ENCODE results near the gene KPNA6.
"Not testable (repeated sequence)": the region's sequence is repeated elsewhere in the genome, so short reads cannot be mapped to it uniquely, and the experiment has no call there.

The KPNA6 gene

DNA sequence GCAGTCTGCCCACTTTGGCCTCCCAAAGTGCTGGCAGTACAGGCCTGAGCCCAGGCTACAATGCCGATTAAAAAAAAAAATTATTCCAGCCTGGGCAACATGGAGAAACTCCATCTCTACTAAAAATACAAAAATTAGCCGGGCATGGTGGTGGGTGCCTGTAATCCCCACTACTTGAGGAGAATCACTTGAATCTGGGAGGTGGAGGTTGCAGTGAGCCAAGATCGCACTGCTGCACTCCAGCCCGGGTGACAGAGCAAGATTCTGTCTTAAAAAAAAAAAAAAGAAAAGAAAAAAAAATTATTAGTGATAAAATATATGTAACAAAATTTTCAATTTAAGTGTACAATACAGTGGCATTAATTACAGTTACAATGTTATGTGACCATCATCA is 35.4 kb downstream of the KPNA6 start:
- DNase-seq, result not testable (repeated sequence)

DNA sequence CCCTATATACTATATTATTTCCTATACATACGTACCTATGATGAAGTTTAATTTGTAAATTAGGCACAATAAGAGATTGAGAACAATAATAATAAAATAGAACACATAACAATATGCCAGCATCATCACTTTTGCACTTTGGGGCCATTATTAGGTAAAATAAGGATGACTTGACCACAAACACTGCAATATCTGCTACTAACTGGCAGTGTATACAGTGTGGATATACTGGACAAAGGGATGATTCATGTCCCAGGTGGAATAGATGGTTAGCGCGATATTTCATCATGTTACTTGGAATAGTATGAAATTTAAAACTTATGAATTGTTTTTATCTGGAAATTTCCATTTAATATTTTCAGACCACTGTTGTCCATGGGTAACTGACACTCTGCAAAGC is 36.2 kb downstream of the KPNA6 start:
- no peak for DNase-seq

DNA sequence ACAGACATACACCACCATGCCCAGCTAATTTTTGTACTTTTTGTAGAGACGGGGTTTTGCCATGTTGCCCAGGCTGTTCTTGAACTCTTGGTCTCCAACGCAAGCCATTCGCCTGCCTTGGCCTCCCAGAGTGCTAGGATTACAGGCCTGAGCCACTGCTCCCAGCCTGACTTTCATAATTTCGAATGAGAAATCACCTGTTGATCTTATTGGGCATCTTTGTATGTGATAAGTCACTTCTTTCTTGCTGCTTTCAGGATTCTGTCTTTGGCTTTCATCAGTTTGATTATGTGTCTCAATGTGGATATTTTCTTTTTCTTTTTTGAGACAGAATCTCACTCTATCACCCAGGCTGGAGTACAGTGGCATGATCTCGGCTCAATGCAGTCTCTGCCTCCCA is 39.9 kb downstream of the KPNA6 start:
- DNase-seq, result not testable (repeated sequence)

DNA sequence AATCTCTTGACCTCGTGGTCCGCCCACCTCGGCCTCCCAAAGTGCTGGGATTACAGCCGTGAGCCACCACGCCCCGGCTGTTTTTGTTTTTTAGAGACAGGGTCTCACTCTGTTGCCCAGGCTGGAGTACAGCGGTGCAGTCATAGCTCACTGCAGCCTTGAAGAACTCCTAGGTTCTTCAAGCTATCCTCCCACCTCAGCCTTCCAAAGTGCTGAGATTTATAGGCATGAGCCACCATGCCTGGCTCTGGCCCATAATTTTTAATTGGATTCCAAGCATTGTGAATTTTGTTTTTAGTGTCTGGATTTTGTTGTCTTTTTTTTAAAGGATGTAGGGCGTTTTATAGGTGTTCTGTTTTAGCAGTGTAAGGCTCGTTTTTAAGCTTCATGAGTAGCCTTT is 43.0 kb downstream of the KPNA6 start:
- no peak for DNase-seq

DNA sequence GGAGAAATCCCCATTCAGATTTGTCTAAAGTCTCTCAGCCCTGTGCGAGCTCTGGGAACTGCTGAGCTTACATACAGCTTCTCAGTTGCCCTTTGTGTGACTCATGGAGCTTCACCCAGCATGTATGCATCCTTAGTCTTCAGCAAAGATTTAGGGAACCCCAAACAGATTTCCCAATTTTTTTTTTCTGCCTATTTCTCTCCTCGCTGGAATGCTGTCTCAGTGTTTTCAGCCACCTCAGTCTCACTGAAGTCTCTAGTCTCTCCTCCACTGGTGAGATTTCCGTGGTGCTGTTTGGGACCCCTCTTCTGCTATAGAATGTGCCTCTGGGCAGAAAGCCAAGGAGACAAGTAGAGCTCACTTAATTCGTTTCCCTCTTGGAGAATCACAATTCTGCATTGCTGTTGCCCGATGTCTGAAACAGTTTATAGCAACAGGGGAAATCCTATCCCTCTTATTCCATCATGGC is 43.5 kb downstream of the KPNA6 start:
- no peak for DNase-seq

DNA sequence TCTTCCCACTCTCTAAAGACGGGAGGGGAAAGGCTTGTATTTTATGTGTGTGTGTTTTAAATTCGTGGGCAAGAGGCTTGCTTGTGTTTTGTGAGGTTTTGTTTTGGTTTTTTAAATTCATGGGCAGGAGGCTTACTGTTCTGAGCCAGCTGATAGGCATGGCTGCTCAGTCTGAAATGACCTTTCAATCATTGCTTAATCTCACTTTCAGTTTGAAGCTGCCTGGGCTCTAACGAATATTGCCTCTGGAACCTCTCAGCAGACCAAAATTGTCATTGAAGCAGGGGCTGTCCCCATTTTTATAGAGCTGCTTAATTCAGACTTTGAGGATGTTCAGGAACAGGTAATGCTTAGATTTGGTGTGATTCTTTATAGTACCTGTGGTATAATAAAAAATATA is 51.3 kb downstream of the KPNA6 start:
- DNase-seq, result no peak

DNA sequence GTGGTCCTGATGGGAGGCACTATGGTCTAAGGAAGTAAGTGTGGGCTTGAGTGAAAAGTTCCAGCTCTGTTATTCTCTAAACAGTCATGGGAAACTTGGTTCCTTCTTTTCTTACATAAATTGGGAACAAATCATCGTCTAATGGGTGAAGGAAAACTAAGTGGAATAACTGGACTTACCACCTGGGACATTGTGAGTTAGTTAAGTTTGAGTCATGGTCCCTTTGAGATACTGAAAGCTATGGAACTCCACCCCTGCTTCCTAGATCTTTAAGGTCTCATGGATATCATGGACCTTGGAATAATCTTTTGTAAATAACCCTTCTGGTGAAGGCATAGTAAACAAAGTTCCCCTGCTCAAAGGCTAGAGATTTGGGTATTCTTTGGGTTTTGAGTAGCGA is 55.5 kb downstream of the KPNA6 start:
- no peak for DNase-seq

DNA sequence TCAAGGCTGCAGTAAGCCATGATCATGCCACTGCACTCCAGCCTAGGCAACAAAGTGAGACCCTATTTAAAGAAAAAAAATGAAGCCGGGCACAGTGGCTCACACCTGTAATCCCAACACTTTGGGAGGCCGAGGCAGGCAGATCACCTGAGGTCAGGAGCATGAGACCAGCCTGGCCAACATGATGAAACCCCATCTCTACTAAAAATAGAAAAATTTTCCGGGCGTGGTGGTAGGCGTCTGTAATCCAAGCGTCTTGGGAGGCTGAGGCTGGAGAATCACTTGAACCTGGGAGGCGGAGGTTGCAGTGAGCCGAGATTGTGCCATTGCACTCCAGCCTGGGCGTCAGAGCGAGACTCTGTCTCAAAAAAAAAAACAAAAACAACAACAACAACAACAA is 57.8 kb downstream of the KPNA6 start:
- not testable (repeated sequence) for DNase-seq

DNA sequence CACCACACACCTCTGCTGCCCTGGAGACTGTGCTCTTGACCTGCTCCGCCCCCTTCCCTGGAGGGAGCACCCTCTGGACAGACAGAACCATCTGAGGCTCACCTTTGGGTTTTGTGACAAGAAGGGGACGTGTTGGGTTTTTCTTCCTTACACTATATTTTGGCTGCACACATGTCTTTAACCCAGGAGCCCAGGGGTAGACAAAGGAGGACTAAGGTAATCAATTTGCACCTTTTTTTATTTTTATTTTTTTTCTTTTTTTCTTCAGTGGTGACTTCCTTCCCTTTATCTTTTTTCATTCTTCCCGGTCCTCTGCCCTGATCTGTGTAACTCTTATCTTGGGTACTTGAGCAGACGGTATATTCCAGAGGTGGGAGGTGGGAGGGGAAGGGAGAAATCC is 63.1 kb downstream of the KPNA6 start:
- no peak for DNase-seq

DNA sequence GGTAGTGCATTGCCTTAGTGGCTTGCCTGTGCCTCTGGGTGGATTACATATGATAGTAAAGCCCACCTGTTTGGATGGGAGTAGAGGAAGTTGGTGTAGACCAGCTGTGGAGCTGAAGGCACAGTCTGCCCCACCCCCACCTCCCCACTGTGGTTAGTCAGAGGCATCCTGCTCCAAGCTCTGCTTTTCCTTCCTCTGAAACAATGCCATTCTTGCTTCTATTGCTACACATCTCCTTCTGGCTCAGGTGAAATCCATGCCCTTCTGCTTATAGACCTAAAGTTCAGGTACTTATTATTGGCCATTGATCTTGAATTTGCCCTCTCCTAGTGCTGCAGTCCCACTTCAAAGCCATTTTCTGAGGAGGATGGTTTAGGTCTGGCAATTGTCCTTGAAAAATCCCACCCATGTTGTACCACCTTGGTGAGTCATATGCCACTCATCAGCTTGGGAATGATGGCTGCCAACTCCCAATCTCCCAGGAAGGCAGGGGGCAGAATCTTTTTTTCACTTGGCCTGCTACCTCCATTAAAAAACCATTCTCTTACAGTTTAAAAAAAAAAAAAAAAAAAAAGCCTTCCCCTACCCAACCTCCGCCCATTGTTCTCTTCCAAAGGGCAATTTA is 64.9 kb downstream of the KPNA6 start:
- no peak for DNase-seq

DNA sequence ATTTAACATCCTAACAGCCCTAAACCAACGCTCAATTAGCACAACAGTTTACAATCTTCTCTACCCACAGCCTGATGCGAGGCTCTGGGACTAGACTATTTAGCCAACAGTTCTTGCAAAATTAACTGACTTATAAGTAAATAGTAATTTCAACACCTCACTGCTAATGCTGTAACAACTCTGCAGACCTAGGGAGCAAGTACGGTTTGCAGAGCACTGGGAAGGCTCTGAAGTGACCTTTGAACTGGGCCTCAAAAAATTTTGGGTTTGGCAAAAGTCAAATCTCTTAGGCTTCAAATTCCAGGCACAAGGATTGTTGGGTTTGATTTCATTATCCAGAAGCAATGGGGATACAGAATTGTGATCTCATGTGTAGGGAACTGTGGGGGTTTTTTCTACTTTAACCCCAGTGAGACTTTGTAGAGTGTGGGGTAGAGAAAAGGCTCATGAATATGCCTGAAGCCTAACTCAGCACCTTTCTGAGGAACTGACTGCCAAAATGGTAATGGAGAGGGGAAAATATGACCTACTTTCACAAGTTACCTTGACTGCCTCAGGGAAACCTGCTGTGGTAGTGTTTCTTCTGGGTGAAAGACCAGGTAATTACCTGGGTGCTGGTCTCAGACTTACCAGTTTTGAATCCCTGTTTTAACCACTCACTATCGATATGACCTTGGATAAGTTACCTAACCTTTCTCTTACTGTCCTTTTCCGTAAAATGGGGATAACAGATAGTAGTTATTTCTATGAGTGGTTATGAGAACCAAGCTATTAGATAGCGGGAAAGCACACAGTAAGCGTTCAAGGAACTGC is 70.7 kb downstream of the KPNA6 start:
- DNase-seq, result no peak

DNA sequence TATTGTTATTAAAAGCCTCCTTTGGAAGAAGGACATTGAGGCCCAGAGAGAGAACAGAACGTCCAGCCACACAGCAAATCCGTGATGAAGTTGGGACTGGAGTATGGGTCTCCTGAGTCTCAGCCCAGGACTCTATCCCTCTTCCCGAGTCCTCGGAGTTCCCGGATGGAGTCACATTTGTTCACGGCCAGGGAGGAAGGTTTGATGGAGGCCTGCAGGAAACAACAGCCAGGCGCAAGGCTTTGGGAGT is 71.3 kb downstream of the KPNA6 start:
- DNase-seq, result no peak

DNA sequence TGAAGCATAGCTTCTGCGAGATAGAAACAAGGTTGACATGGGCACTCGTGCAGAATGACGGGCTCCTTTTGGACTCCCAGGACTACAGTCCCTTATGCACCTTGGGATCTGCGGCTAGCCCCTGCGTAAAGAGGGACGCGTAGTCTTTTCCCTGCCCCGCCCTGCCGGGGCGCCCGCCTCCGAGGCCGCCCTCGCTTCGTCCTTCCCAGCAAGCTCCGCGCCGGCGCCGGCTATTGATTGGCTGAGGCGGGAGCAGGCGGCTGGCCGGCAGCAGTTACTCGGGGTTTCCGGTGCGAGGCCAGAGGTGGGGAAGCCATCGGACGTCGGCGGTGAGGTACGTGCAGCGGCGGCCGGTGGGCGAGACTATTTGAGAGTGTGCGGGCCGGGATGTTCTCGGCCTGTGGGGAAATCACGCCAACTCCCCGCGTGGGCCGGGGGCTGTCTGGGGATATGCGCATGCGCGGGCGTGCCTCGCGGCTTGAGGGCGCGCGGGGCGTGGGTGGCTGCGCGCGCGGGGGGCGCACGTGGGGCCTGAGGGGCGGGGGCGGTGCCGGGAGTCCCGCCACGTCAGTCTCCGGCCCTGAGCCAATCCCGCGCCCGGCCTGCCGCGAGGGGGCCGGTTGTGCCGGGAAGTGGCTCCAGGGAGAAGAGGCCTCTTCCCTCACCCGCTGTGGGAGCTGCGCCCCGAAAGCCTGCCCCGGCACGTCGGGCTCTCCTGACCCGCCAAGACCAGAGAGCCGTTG is 71.8 kb downstream of the KPNA6 start, which contains the start of gene TXLNA:
TXLNA (plus strand) TSS at position 233 of the 743 bp plus-strand sequence. CDS start 671 bp downstream, outside the sequence.
- DNase-seq, result peak; percentile 83 to 88

DNA sequence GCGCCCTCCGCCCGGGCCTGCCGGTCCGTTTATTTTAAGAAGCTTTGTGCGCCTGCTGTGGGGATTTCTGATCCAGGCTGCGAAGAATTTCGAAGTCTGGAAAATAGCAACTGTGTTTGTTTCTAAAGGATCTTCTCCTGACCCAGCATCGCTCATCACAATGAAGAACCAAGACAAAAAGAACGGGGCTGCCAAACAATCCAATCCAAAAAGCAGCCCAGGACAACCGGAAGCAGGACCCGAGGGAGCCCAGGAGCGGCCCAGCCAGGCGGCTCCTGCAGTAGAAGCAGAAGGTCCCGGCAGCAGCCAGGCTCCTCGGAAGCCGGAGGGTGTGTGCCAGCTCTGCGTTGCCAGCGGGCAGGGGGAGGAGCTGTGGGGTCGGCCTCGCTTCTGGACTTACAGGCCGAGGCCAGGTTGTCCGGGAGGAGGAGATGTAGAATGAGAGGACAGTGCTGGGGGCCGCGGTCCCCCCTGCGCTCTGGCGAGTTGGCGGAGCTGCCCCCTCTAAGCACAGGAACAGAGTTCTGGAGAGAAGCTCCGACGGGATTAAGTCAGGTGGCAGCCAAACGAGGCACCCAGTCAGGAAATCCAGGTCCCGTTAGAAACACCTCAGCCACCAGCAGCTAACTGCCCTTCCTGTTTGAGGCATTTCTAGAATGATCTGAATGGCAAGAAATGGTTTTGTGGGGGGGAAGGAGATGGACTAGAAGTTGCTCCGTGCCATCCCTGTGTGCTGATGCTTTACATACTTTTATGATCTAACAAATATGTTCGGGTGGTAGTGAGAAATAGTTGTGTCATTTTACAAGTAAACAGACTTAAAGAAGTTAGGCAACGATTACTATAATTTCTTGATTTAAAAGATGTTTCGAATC is 72.6 kb downstream of the KPNA6 start:
- DNase-seq, result peak in 1 of 2 donors; percentile 24

DNA sequence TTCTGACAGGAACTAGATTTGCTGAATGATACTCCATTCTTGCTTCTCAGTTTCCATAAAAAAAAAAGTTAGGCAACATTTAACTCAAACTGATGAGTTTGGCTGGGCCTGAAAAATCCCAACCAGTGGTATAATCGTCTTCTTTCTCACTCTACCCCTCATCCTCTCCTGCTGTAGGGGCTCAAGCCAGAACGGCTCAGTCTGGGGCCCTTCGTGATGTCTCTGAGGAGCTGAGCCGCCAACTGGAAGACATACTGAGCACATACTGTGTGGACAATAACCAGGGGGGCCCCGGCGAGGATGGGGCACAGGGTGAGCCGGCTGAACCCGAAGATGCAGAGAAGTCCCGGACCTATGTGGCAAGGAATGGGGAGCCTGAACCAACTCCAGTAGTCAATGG is 73.2 kb downstream of the KPNA6 start:
- no peak for DNase-seq

DNA sequence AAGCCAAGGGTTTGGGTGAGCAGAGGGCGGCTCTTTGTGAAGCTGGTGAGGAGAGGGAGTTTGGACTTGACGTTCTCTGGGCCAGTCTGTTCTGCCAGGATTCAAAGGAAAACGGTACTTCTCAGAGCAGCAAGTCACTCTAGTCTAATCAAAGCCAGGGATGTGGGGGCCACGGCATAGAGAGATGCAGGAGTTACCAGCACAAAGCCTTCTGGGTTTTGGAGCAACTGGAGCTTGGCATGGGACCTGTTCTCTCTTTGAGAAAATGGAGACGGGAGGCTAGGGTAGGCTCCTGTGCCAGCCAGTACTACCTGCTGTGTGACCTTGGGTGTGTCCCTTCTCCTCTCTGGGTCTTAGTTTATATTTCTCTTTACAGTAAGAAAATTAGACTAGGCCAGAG is 73.7 kb downstream of the KPNA6 start:
- DNase-seq, result no peak

DNA sequence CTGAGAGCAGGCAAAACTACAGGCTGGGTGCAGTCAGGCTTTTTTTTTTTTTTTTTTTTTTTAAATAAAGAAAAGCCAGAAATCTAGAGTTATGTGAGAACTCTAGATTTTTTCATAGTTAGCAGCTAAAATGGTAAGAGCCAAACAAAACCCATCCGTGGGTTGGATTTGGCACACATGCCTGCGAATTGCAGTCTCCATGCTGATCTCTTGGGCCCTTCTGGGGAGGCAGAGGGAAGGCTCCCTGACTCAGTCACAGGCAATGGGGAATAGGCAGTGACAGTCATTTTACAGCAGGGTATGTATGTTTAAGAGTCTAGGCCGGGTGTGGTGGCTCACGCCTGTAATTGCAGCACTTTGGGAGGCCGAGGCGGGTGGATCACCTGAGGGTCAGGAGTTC is 74.2 kb downstream of the KPNA6 start:
- DNase-seq, result no peak

DNA sequence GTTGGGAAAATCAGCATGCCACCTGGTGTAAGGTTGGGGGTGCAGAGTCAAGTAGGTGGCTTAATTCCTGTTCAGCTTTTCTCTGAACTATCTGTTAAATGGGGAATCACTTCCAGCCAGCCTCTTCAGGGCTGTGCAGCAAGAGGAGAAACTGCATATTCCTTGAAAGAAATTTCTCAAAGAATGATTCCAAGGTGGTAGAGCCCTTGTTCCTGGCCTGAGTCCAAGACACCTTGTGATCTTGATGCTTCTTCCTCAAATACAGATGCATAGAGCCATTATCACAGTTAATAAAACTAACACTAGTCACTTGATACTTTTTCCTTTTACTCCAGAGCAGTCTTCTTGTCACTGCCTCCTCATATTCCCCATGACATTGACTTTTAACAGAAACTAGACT is 76.8 kb downstream of the KPNA6 start:
- no peak for DNase-seq

DNA sequence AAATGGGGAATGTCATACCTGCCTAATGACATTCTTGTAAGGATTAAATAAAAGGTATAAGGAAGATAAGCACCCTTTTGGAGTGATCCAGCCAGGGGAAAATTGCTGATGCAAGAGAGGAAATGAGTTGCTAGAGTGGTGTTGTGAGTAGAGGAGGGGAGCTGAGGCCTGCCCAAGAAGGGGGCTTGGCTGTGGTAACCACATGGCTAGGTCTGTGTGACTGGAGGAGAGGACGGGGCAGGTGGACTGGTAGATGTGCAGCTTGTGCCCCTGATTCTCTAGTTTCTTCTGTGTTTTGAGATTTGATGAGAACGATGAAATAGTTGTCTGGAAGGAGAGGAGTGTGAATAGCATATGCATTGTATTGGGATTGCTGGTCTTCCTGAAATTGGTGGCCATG is 78.2 kb downstream of the KPNA6 start:
- no peak for DNase-seq

DNA sequence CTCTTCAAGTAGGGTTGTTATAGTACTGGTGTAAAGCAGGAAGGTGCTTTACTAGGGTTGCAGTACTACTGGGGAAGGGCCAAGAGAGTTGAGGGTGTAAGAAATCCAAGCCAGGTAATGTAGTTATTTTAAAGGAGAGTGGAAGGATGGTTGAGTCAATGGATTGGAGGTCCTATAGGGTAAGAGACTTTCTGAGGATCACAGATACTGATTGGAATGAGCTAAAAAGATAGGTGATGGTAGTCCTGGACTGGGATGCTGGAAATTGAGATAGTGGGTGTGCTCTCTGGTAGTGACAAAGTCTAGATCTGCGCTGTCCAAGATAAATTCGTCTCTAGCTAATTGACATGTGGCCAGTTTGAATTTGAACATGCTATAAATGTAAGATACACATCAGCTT is 78.6 kb downstream of the KPNA6 start:
- DNase-seq, result no peak

DNA sequence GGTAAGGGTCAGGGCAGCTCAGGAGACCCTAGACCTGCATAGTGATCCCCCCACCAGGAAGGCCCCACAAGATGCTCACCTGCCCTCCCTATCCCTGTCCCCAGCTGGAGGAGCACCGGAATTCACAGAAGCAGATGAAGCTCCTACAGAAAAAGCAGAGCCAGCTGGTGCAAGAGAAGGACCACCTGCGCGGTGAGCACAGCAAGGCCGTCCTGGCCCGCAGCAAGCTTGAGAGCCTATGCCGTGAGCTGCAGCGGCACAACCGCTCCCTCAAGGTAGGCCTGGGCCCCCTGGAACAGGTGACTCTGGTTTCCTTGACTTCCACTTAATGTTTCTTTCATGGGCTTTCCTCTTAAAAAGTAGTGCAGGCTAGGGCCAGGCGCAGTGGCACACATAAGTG is 80.0 kb downstream of the KPNA6 start:
- DNase-seq, result no peak

DNA sequence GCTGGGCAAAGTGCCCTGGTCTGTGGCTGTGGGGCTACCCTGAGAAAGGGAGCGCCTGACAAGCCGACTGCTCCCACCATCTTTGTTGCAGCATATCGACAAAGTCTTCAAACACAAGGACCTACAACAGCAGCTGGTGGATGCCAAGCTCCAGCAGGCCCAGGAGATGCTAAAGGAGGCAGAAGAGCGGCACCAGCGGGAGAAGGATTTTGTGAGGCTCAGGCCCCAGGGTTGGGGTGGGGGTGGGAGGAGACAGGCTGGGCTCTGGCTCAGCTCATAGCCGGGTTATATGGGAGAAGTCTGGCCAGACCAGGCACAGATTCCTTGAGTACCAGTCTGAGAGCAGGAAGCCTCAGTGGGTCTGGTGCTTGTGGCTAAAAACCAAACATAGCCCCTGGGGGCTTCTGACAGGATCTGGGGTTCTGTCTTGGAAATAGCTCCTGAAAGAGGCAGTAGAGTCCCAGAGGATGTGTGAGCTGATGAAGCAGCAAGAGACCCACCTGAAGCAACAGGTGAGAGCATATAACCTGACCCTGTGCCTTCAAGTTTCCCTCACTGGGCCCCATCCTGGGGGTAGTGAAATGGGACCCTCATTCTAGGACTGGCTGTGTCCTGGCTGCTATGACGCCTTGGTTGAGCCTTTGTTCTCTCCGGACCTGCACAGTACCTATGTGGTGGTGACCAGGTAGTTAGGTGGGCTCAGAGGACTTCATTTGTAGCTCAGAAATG is 84.5 kb downstream of the KPNA6 start:
- DNase-seq, result no peak
